CD4-positive, alpha-beta T cell treated with Interleukin-17A for 4 hours (primary cell): ENCODE data around the gene LYPLAL1.
"Not testable (repeated sequence)": the region's sequence is repeated elsewhere in the genome, so short reads cannot be mapped to it uniquely, and the experiment has no call there.

Experiments used
- DNase-seq: peaks from one replicate; pipeline ENCODE4 v3.0.0-alpha.2; 2020; ENCODE audit warnings: mixed read lengths

Gene LYPLAL1

DNA sequence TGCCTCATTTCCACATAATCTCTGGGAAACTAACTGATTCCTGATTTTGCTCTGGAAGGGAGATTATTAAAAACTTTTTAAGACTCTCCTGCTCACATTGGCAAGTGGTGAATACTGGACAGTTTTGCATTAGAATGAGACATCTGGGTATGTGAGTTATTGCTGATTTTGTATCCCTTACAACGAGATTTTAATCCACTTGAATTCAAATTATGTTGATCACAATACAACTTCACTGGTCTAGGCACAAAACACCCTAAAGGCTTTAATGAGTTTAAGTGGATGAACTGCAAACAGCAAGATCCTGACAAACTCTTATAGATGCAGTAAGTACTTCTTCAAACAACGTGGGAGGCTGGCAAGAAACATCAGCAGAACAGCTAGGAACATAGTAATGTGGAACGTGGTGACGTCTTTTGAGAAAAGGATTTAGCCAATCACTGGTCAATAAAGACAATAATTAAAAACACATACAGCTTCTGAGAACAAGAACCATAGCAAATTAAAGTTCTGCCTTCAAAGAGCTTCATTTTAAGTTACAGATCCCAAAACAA is 10.2 kb upstream of the LYPLAL1 start:
- no peak for DNase-seq

GRCh38 chr1:219171192-219171935 is 2.3 kb upstream of the LYPLAL1 start:
- DNase-seq: no peak

DNA sequence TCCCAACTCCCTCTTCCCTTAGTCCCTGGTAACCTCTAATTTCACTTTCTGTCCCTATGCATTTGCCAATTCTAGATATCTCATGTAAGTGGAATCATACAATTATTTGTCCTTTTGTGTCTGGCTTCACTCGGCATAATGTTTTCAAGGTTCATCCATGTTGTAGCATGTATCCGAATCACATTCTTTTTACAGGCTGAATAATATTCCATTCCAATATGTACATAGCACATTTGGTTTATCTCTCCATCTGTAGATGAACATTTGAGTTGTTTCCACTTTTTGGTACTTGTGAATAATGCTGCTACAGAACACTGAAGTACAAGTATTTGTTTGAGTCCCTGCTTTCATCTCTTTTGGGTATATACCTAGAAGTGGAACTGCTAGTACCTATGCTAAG is 857 bp upstream of the LYPLAL1 start:
- DNase-seq: no peak

GRCh38 chr1:219173434-219173757 is 282 bp upstream of the LYPLAL1 start:
- no peak for DNase-seq

- DNase-seq: peak; percentile 34
Observed at GRCh38 chr1:219174460-219175211, 958 bp downstream of the LYPLAL1 start.

DNA sequence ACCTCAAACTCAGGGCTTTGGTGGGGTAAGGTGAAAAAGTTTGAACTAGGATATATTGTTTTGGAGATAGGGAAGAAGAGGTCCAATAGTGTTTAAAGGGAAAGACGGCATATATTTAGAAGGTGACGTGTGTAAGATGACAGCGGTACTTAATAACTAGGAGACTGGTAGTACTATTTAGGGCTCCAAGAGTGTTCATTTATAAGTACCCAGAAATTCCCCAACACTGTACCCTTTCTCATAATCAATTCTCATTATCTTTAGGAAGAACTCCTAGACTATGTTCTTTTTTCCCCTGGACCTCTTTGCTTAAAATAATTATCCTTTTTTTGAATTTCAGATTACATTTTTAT is 1.5 kb downstream of the LYPLAL1 start:
- DNase-seq: no peak

DNA sequence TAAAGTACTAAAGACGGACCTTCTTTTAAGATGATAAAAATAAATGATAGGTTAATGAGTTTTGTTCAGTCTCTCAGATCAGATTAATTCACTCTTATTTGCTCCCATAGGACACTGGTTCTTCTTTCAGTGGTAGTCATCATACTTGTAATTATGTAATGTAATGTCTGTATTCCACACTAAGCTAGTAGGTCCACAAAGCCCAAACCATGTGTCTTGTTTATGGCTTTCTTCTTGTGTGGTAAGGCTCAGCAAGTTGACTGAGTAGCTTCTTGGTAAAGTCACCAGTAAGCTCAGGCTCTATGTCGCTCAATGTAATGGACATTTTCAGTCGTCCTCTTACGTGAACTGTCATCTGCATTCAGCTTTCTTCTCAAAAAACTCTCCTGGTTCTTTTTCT is 2.5 kb downstream of the LYPLAL1 start:
- DNase-seq: no peak

DNA sequence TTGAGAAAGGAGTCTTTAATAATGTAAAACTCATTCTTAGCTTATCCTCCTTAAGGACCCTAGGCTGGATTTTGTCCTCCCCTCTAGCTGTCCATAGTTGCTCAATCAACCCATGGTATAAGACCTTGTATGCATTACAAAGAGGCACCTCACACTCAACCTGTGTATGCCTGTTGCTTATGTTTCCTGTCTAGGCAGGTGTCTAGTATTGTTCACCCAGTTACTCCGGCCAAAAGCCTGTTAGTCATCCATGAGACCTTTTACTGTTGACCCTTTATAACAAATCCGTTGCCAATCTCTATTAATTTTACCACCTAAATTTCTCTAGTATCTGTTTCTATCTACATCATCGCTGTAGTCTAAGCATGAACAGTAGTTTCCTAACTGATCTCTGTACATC is 3.7 kb downstream of the LYPLAL1 start:
- DNase-seq: no peak

GRCh38 chr1:219177940-219178339 is 4.3 kb downstream of the LYPLAL1 start:
- DNase-seq: no peak

GRCh38 chr1:219179293-219179692 is 5.6 kb downstream of the LYPLAL1 start:
- DNase-seq: no peak

GRCh38 chr1:219184337-219184736 is 10.7 kb downstream of the LYPLAL1 start:
- no peak for DNase-seq

GRCh38 chr1:219185486-219186117 is 11.9 kb downstream of the LYPLAL1 start:
- no peak for DNase-seq

GRCh38 chr1:219188331-219188803 is 14.7 kb downstream of the LYPLAL1 start:
- DNase-seq: no peak

GRCh38 chr1:219189021-219189824 is 15.5 kb downstream of the LYPLAL1 start:
- no peak for DNase-seq

- DNase-seq: no peak
Observed at GRCh38 chr1:219189952-219190351, 16.3 kb downstream of the LYPLAL1 start.

- DNase-seq: no peak
Observed at GRCh38 chr1:219190605-219191004, 16.9 kb downstream of the LYPLAL1 start.

DNA sequence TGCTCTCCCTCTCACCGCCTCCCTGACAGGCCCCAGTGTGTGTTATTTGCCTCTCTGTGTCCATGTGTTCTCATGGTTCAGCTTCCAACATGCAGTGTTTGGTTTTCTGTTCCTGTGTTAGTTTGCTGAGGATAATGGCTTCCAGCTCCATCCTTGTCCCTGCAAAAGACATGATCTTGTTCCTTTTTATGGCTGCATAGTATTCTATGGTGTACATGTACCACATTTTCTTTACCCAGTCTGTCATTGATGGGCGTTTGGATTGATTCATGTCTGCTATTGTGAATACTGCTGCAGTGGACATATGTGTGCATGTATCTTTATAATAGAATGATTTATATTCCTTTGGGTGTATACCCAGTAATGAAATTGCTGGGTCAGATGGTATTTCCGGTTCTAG is 22.2 kb downstream of the LYPLAL1 start:
- DNase-seq: not testable (repeated sequence)

DNA sequence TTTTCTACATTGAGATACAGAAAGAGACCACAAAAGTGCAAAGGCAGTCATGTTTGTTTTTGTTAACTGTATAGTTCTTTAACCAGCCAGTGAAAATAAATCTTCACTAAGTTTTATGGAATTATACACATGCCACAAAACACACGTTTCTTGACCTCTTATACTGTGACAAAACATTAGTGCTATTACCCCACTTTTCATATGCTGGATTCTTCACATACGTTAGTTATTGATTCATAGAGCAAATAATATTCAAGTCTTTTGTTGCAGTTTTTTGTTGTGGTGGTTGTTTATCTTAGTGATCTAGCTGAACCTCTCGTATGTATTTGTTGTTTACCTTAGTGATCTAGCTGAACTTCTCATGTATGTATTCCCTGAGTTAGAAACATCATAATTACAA is 28.0 kb downstream of the LYPLAL1 start:
- DNase-seq: no peak

DNA sequence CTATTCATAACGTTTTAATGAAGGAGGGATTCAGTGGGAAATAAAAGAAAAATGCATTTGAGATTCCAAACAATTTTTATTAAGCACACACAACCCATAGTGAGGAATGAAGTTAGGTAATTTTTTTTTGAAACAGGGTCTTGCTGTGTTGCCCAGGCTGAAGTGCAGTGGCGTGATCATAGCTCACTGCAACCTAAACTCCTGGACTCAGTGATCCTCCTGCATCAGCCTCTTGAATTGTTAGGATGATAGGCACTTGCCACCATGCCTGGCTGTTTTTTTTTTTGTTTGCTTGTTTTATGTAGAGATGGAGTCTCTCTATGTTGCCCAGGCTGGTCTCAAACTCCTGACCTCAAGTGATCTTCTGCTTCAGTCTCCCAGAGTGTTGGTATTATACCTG is 28.9 kb downstream of the LYPLAL1 start:
- no peak for DNase-seq

DNA sequence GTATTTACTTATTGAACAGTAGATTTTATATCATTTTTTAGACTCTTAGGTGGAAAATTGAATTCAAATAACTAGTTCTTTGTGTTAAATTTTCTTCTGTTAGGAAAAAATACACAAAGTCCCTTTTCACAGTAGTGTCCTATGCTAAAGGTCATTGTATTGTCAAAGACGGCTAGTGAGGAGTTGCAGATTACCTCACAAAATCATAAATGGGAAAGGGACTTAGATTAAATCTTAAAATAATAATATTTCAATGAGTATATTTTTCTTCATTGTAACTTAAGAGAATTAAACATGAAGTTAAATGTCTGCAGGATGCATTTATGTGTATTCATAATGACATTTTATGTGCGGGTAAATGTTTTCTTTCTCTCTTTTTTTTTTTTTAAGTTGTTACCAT is 32.7 kb downstream of the LYPLAL1 start:
- no peak for DNase-seq

- DNase-seq: no peak
Observed at GRCh38 chr1:219209578-219209977, 35.9 kb downstream of the LYPLAL1 start.

DNA sequence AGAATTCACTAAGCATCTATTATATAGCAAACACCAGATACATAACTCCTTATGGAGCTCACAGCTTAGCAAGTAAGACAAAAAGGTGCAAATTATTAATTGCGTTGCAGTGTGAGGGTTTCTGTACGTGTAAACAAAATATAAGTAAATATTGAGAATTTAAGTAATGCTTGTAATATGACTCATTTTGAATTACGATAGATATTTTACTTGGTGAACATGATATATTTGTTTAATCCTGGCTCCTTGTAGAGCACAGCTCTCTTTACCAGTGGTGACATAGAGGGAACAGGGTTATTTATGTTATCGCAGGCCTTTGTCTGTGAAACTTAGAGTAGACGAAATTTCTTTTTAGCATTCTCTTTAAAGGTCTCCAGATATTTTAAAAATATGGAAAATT is 36.4 kb downstream of the LYPLAL1 start:
- DNase-seq: no peak

- DNase-seq: no peak
Observed at GRCh38 chr1:219215477-219215876, 41.8 kb downstream of the LYPLAL1 start.
